GM12892 (cell line): ENCODE measurements around the gene MYOF.

Source experiments
- POLR2A ChIP-seq: IDR thresholded peaks from 2 replicates; pipeline ENCODE4 v1.6.1; 2011; ENCODE audit warnings: low read depth, low read length, control low read depth
- POLR2AphosphoS5 ChIP-seq: IDR thresholded peaks from 2 replicates; pipeline ENCODE4 v1.6.1; 2011; ENCODE audit warnings: low read depth, low read length, control low read depth
- TAF1 ChIP-seq: IDR thresholded peaks from 2 replicates; pipeline ENCODE4 v1.6.1; 2011; ENCODE audit warnings: low read depth, mild to moderate bottlenecking, control low read depth, low read length, borderline replicate concordance

DNA sequence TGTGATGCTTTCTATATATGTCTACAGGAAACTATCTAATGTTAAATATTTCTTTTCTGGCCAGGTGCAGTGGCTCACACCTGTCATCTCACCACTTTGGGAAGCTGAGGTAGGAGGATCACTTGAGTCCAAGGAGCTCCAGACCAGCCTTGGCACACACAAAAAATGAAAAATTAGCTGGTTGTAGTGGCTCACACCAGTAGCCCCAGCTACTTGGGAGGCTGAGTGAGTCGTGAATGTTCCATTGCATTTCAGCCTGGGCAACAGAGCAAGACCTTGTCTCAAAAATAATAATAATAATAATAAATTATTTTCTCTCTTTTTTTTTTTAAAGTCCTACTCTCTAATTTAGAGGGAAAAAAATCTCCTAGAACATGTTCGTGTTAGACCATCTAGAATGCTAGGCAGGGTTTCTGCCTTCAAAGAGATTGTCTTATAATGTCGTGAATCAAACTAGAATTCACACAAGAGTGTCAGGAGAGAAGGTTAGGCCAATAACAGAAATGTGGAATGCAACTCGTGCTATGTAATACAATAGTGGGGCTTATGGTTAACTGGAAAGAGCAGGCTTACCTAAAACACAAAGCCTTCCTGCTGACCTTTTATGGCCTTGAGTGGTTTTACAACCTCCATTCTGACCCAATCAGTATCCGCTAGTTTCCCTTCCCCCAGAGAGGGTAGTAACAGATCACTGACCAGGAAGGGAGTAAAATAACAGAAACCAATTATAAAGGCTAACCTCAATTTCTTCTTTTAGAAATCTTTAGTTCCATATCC, 46.3 kb downstream of the MYOF start:
- TF ChIP-seq POLR2AphosphoS5 (no peak), POLR2A (no peak), TAF1 (no peak)
